ENCODE measurements around the gene IGFBP6.

Gene IGFBP6

DNA sequence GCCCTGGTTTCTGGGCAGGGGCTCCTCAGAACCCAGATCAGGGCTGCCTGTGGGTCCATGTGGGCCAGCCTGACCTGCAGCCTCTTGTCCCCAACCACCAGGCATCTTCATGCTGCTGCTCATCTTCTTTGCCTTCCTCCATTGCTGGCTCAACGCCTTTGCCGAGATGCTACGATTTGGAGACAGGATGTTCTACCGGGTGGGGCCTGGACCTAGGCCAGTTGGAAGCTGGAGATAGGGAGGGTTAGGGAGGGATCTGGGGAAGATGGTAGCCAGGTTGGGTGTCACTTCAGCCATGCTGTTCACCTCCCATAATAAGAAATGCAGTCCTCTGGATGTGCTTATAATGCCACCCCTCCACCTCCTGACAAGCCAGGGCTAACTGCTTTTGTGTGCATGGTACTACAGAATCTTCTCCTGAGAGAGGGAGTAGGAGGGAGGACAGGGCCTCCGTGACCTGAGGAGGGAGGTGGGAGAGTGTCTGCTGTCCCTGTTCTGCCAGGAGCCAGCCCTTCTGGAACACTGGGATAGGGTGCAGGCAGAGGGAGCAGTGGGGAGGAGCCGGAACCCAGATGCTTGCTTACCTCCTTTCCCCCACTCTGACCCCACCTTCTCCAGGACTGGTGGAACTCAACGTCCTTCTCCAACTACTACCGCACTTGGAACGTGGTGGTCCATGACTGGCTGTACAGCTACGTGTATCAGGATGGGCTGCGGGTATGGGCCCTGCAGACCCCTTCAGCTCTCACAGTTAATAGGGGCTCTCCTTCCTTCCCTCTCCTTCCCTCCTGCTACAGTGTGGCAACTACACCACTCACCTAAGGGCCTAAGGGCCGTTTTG lies 23.4 kb downstream of the IGFBP6 start:
- DNase-seq (ENCODE audit: low read depth in 3 of 3), result no peak

DNA sequence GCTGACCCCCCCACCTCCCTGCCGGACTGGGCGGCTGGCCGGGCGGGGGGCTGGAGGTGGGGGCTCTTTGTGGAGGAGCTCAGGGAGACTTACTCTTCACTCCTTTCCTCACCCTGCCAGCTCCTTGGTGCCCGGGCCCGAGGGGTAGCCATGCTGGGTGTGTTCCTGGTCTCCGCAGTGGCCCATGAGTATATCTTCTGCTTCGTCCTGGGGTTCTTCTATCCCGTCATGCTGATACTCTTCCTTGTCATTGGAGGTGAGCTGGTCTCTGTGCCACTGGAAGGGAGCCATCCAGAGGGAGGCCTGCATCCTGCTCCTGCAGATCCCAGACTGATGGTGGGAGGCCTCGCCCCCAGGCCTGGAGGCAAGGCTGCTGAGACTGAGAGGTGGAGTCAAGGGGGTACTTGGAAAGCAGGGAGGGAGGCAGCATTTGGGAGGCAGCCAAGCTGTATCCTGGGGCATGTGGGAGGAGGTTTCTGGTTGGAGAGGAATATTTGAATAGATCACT lies 25.5 kb downstream of the IGFBP6 start:
- DNase-seq (ENCODE audit: low read depth in 3 of 3), result no peak

DNA sequence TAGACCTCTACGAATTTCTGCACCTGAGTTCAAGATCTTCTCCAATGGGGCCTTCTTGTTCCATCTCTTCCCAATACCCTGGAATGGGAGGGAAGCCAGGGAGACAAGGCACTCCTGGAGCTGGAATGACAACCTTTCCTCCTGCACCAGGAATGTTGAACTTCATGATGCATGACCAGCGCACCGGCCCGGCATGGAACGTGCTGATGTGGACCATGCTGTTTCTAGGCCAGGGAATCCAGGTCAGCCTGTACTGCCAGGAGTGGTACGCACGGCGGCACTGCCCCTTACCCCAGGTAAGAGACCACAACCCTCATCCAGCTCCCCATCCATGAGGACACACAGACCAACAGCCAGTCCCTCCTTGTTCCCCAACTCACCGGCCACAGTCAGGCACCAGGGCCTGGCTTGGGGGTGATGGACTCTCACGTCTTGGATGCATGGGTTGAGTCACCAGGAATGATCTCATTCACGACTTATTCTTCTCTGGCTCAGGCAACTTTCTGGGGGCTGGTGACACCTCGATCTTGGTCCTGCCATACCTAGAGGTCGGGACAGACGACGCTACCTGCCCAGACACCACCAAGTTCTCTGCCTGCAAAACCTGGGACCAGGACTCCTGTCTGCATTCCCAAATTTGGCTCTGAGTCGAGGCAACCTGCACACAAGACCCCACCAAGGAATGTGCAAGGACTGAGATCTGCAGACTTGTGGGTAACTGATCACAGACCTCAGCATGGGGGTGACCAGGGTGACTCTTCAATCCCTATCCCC lies 26.3 kb downstream of the IGFBP6 start:
- no peak for DNase-seq (ENCODE audit: low read depth in 3 of 3)

- DNase-seq (ENCODE audit: low read depth in 3 of 3), result no peak
Measured at GRCh38 chr12:53124352-53124723, 26.9 kb downstream of the IGFBP6 start.

- no peak for DNase-seq (ENCODE audit: low read depth in 3 of 3)
Measured at GRCh38 chr12:53127169-53127568, 29.7 kb downstream of the IGFBP6 start.

DNA sequence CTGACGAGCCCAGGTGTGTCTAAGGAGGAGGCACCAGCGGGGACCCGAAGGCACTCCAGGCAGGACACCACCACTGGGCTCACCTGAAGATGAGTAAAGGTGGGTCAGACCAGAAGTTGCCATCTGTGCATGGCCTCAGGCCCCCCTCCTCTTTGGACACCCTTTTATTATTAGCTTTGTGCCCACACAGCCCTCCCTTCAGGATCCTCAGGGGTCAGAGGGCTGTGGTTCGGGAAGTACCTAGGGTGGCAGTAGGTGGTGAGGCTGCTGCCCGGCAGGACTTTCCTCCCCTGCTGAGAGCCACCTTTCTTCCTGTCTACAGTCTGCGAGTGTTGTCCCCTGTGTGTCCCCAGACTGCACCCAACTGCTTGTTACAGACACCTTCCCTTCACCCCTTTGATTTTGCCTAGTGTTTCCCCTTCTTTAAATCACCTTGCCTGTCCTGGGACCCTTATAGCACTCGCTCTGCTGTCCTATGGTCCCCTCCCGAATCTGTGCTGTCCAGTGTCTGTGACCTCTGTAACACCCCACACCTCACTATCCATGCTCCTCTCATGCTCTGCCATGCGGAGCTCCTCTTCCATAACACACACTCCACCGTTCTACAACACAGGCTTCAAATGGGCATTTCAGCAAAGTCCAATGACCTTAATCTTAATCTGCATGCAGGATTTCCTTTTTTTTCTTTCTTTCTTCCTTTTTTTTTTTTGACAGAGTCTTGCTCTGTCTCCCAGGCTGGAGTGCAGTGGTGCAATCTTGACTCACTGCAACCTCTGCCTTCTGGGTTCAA lies 31.5 kb downstream of the IGFBP6 start:
- DNase-seq (ENCODE audit: low read depth in 3 of 3), result no peak

DNA sequence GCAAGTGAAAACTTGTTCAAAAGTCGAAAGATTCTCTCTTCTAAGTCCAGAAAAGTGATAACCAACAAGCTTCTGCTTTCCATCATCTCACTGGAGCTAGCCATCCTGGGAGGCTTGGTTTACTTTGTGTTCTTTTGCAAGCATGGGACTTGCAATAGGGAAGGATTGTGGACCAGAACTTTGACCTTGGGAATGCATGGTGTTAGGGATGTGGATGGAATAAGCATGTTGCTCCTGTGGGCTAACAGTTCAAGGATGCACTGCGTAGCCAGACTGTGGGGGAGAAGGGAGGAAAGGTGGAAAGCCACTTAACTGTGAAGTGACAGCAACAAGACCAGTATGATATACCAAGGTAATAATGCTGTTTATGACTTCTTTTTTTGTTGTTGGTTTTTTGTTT lies 34.4 kb downstream of the IGFBP6 start:
- no peak for DNase-seq (ENCODE audit: low read depth in 3 of 3)

- no peak for DNase-seq (ENCODE audit: low read depth in 3 of 3)
Measured at GRCh38 chr12:53133722-53134121, 36.3 kb downstream of the IGFBP6 start.

DNA sequence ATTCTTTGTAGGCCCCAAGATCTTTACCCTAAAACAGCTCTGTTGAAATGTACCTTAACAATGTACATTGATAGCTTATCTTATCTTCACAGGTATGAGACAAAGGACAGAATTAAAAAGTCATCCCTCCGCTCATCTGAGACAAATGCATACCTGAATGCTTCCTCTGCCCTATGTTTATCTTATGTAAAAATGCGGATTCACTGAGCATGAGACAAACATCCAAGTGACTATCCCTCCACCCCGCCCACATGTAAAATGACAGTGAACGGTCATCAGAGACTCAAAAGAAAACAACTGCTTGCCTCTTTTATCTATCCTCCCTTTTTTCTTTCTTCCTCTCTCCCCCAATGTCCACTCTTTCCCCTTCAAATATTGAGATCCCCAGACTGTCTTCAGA lies 45.9 kb downstream of the IGFBP6 start:
- DNase-seq (ENCODE audit: low read depth in 3 of 3), result no peak

DNA sequence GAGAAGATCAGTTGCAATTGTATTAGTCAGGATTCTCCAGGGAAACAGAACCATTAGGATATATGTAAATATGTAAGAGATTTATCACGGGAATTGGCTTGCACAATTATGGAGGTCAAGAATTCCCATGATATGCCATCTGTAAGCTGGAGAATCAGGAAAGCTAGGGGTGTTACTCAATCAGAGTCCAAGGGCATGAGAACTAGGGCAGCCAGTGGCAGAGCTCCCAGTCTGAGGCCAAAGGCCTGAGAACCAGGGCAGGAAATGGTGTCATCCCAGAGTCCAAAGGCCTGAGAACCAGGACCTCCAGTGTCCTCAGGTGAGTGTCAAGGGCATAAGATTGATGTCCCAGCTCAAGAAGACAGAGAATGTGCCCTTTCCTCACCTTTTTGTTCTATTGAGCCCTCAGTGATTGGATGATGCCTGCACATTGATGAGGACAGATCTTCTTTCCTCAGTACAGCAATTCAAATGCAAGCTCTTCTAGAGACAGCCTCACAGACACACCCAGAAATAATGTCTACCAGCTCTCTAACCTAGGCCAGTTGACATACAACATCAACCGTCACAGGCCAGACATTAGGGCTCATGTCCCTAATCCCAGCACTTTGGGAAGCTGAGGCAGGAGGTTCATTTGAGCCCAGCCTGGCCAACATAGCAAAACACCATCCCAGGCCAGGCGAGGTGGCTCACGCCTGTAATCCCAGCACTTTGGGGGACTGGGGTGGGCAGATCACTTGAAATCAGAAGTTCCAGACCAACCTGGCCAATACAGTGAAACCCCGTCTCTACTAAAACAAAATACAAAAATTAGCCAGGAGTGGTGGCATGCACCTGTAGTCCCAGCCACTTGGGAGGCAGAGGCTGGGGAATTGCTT lies 48.2 kb downstream of the IGFBP6 start:
- no peak for DNase-seq (ENCODE audit: low read depth in 3 of 3)

- DNase-seq (ENCODE audit: low read depth in 3 of 3), result no peak
Measured at GRCh38 chr12:53147181-53147580, 49.7 kb downstream of the IGFBP6 start.

DNA sequence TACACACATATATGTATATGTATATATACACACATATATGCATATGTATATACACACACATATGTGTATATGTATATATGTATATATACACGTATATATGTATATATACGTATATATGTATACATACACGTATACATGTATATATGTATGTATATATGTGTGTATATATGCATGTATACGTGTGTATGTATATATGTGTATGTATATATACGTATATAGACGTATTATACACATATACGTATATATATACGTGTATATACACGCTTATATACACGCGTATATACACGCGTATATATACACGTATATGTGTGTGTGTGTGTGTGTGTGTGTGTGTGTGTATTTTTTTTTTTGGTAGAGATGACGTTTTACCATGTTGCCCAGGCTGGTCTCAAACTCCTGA lies 50.2 kb downstream of the IGFBP6 start:
- no peak for DNase-seq (ENCODE audit: low read depth in 3 of 3)

- no peak for DNase-seq (ENCODE audit: low read depth in 3 of 3)
Measured at GRCh38 chr12:53151039-53151438, 53.6 kb downstream of the IGFBP6 start.
